H1 (cell line): ENCODE data around the gene MYBPC1.

Source experiments
- CEBPB ChIP-seq: IDR thresholded peaks from 2 replicates; pipeline ENCODE4 v1.6.1; 2012; ENCODE audit warnings: low read depth, low read length
- CTCF ChIP-seq, 3 experiments: IDR thresholded peaks; 1 replicate in 2 of 3; 2 replicates in 1 of 3; pipeline versions ENCODE4 v1.5.1 to v1.6.1; 2011; ENCODE audit warnings: low read length in 3 of 3, mild to moderate bottlenecking in 3 of 3, inconsistent platforms in 2 of 3, low read depth in 1 of 3, moderate library complexity in 1 of 3; ENCODE audit not compliant: insufficient read depth in 1 of 3; ENCODE audit errors: control extremely low read depth in 1 of 3
- JUN ChIP-seq: IDR thresholded peaks from 2 replicates; pipeline ENCODE4 v1.6.1; 2011; ENCODE audit warnings: low read depth, mild to moderate bottlenecking, improper control_type of control experiment, low read length
- JUND ChIP-seq: IDR thresholded peaks from 2 replicates; pipeline ENCODE4 v1.6.1; 2011; ENCODE audit warnings: mild to moderate bottlenecking, improper control_type of control experiment, low read length
- KDM1A ChIP-seq: fragments of 200-600, 300-600 bp; sonication (generic); IDR thresholded peaks from 2 replicates; pipeline ENCODE4 v1.7.1; 2016; ENCODE audit warnings: mild to moderate bottlenecking, low read length, borderline replicate concordance
- POLR2A ChIP-seq, 2 experiments: IDR thresholded peaks; 1 replicate in 1 of 2; 2 replicates in 1 of 2; pipeline ENCODE4 v1.6.1; 2011; ENCODE audit warnings: low read depth in 2 of 2, low read length in 2 of 2, mild to moderate bottlenecking in 2 of 2; ENCODE audit errors: control extremely low read depth in 1 of 2
- POLR2AphosphoS5 ChIP-seq: IDR thresholded peaks from 2 replicates; pipeline ENCODE4 v1.6.1; 2011; ENCODE audit warnings: low read depth, low read length
- SIX5 ChIP-seq: IDR thresholded peaks from 2 replicates; pipeline ENCODE4 v1.6.1; 2011; ENCODE audit warnings: mild to moderate bottlenecking, low read depth, low read length
- SUZ12 ChIP-seq: fragments of 200-600 bp; sonication (generic); IDR thresholded peaks from 2 replicates; pipeline ENCODE4 v1.6.1; 2012; ENCODE audit warnings: mild to moderate bottlenecking, inconsistent platforms, low read length, moderate library complexity, mixed read lengths
- TAF1 ChIP-seq: IDR thresholded peaks from 2 replicates; pipeline ENCODE4 v1.6.1; 2011; ENCODE audit warnings: mild to moderate bottlenecking, low read depth, low read length
- TBP ChIP-seq: IDR thresholded peaks from 2 replicates; pipeline ENCODE4 v1.6.1; 2011; ENCODE audit warnings: low read depth, low read length, improper control_type of control experiment

GRCh38 chr12:101607894-101608293 is 13.1 kb downstream of the MYBPC1 start:
- no peak for TF ChIP-seq KDM1A
- no peak for TF ChIP-seq SUZ12
- no peak for TF ChIP-seq CTCF (IDR thresholded peaks at IDR 0.05; ENCODE audit: control extremely low read depth in 1 of 3, insufficient read depth in 1 of 3, low read depth in 1 of 3, low read length in 3 of 3)
- TF ChIP-seq SIX5: no peak
- no peak for TF ChIP-seq TBP
- no peak for TF ChIP-seq POLR2A (IDR thresholded peaks at IDR 0.05; ENCODE audit: control extremely low read depth in 1 of 2, low read depth in 2 of 2, low read length in 2 of 2)
- no peak for TF ChIP-seq TAF1
- no peak for TF ChIP-seq POLR2AphosphoS5
- TF ChIP-seq JUN: no peak
- TF ChIP-seq JUND: no peak
- no peak for TF ChIP-seq CEBPB
